SIG-M5 treated with dmso at 0.1 percent for 504 hours (cell line): ENCODE results near the gene SLC12A2.

Experiments
- DNase-seq: peaks from one replicate; lab custom pipeline; 2025; ENCODE audit not compliant: unreplicated experiment; lab: John Stamatoyannopoulos, UW

SLC12A2 gene

GRCh38 chr5:128216860-128217531 lies 133.4 kb downstream of the SLC12A2 start:
- no peak for DNase-seq

- DNase-seq = no peak
Measured at GRCh38 chr5:128220841-128221240, 137.3 kb downstream of the SLC12A2 start.

- no peak for DNase-seq
Measured at GRCh38 chr5:128224336-128224735, 140.8 kb downstream of the SLC12A2 start.

GRCh38 chr5:128225245-128226030 lies 141.9 kb downstream of the SLC12A2 start:
- no peak for DNase-seq

GRCh38 chr5:128228008-128228407 lies 144.4 kb downstream of the SLC12A2 start:
- no peak for DNase-seq

- no peak for DNase-seq
Measured at GRCh38 chr5:128228521-128228920, 145.0 kb downstream of the SLC12A2 start.

GRCh38 chr5:128234928-128235641 lies 151.5 kb downstream of the SLC12A2 start:
- DNase-seq = no peak

GRCh38 chr5:128236334-128236733 lies 152.8 kb downstream of the SLC12A2 start:
- no peak for DNase-seq

GRCh38 chr5:128237000-128237399 lies 153.4 kb downstream of the SLC12A2 start:
- DNase-seq = no peak

GRCh38 chr5:128237546-128237945 lies 154.0 kb downstream of the SLC12A2 start:
- DNase-seq = no peak
